ENCODE results near the gene SCARB2.

SCARB2 gene

GRCh38 chr4:76232681-76233080, 19.1 kb upstream of the SCARB2 start:
- H3K27ac ChIP-seq (ENCODE audit: low read depth, low read length) = no peak overlapping the region
- H3K4me3 ChIP-seq (ENCODE audit: low read depth, low read length) = no peak overlapping the region

GRCh38 chr4:76226418-76226817, 12.8 kb upstream of the SCARB2 start:
- Histone ChIP-seq H3K4me3 (ENCODE audit: low read depth, low read length) (no peak overlapping the region), H3K27me3 (ENCODE audit: insufficient read depth, low read length) (no peaks in the 10 kb centered on the region), H3K4me1 (ENCODE audit: control insufficient read depth, insufficient read depth, low read length, unreplicated experiment) (no peaks in the 10 kb centered on the region), H3K36me3 (ENCODE audit: insufficient read depth, low read length) (no peaks in the 10 kb centered on the region), H3K79me2 (ENCODE audit: control insufficient read depth, insufficient read depth, low read length, unreplicated experiment) (no peaks in the 10 kb centered on the region), H2AFZ (ENCODE audit: low read length, unreplicated experiment) (no peak overlapping the region), H3K27ac (ENCODE audit: low read depth, low read length) (no peak overlapping the region)

More at GRCh38 chr4:76232681-76233080, 19.1 kb upstream of the SCARB2 start:
- Histone ChIP-seq H2AFZ (ENCODE audit: low read length, unreplicated experiment) (peak overlapping the region; percentile 12), H3K36me3 (ENCODE audit: insufficient read depth, low read length) (no peaks in the 10 kb centered on the region), H3K27me3 (ENCODE audit: insufficient read depth, low read length) (no peaks in the 10 kb centered on the region), H3K4me1 (ENCODE audit: control insufficient read depth, insufficient read depth, low read length, unreplicated experiment) (peaks cover 24% of the 10 kb centered on the region), H3K79me2 (ENCODE audit: control insufficient read depth, insufficient read depth, low read length, unreplicated experiment) (no peaks in the 10 kb centered on the region)

- H2AFZ ChIP-seq (ENCODE audit: low read length, unreplicated experiment) = no peak overlapping the region
- H3K4me3 ChIP-seq (ENCODE audit: low read depth, low read length) = no peak overlapping the region
- H3K79me2 ChIP-seq (ENCODE audit: control insufficient read depth, insufficient read depth, low read length, unreplicated experiment) = no peaks in the 10 kb centered on the region
- H3K27ac ChIP-seq (ENCODE audit: low read depth, low read length) = no peak overlapping the region
- no peaks in the 10 kb centered on the region for H3K36me3 ChIP-seq (ENCODE audit: insufficient read depth, low read length)
- peaks cover 9% of the 10 kb centered on the region for H3K4me1 ChIP-seq (ENCODE audit: control insufficient read depth, insufficient read depth, low read length, unreplicated experiment)
- no peaks in the 10 kb centered on the region for H3K27me3 ChIP-seq (ENCODE audit: insufficient read depth, low read length)
Observed at GRCh38 chr4:76224171-76224570, 10.5 kb upstream of the SCARB2 start.

- Histone ChIP-seq H3K27ac (ENCODE audit: low read depth, low read length) (no peak overlapping the region), H3K4me3 (ENCODE audit: low read depth, low read length) (no peak overlapping the region), H3K27me3 (ENCODE audit: insufficient read depth, low read length) (no peaks in the 10 kb centered on the region), H2AFZ (ENCODE audit: low read length, unreplicated experiment) (no peak overlapping the region), H3K4me1 (ENCODE audit: control insufficient read depth, insufficient read depth, low read length, unreplicated experiment) (peaks cover 22% of the 10 kb centered on the region), H3K79me2 (ENCODE audit: control insufficient read depth, insufficient read depth, low read length, unreplicated experiment) (no peaks in the 10 kb centered on the region), H3K36me3 (ENCODE audit: insufficient read depth, low read length) (no peaks in the 10 kb centered on the region)
Observed at GRCh38 chr4:76219299-76220055, 5.9 kb upstream of the SCARB2 start.

- no peak overlapping the region for H3K4me3 ChIP-seq (ENCODE audit: low read depth, low read length)
Observed at GRCh38 chr4:76216975-76217814, 3.6 kb upstream of the SCARB2 start.

GRCh38 chr4:76216524-76216923, 2.9 kb upstream of the SCARB2 start:
- H3K4me1 ChIP-seq (ENCODE audit: control insufficient read depth, insufficient read depth, low read length, unreplicated experiment) = peaks cover 30% of the 10 kb centered on the region
- H3K27ac ChIP-seq (ENCODE audit: low read depth, low read length) = no peak overlapping the region
- no peaks in the 10 kb centered on the region for H3K27me3 ChIP-seq (ENCODE audit: insufficient read depth, low read length)
- no peaks in the 10 kb centered on the region for H3K36me3 ChIP-seq (ENCODE audit: insufficient read depth, low read length)
- no peak overlapping the region for H2AFZ ChIP-seq (ENCODE audit: low read length, unreplicated experiment)
- H3K79me2 ChIP-seq (ENCODE audit: control insufficient read depth, insufficient read depth, low read length, unreplicated experiment) = peaks cover 20% of the 10 kb centered on the region
- no peak overlapping the region for H3K4me3 ChIP-seq (ENCODE audit: low read depth, low read length)

More at GRCh38 chr4:76216975-76217814, 3.6 kb upstream of the SCARB2 start:
- Histone ChIP-seq H3K27me3 (ENCODE audit: insufficient read depth, low read length) (no peaks in the 10 kb centered on the region), H3K27ac (ENCODE audit: low read depth, low read length) (no peak overlapping the region), H3K4me1 (ENCODE audit: control insufficient read depth, insufficient read depth, low read length, unreplicated experiment) (peaks cover 26% of the 10 kb centered on the region), H2AFZ (ENCODE audit: low read length, unreplicated experiment) (no peak overlapping the region), H3K36me3 (ENCODE audit: insufficient read depth, low read length) (no peaks in the 10 kb centered on the region), H3K79me2 (ENCODE audit: control insufficient read depth, insufficient read depth, low read length, unreplicated experiment) (peaks cover 13% of the 10 kb centered on the region)

GRCh38 chr4:76215077-76215476, 1.5 kb upstream of the SCARB2 start:
- Histone ChIP-seq H2AFZ (ENCODE audit: low read length, unreplicated experiment) (no peak overlapping the region), H3K36me3 (ENCODE audit: insufficient read depth, low read length) (no peaks in the 10 kb centered on the region), H3K79me2 (ENCODE audit: control insufficient read depth, insufficient read depth, low read length, unreplicated experiment) (peaks cover 34% of the 10 kb centered on the region), H3K27ac (ENCODE audit: low read depth, low read length) (no peak overlapping the region), H3K4me1 (ENCODE audit: control insufficient read depth, insufficient read depth, low read length, unreplicated experiment) (peaks cover 39% of the 10 kb centered on the region), H3K27me3 (ENCODE audit: insufficient read depth, low read length) (no peaks in the 10 kb centered on the region), H3K4me3 (ENCODE audit: low read depth, low read length) (no peak overlapping the region; the same call in 1 of the 2 replicates)

- Histone ChIP-seq H3K4me1 (ENCODE audit: control insufficient read depth, insufficient read depth, low read length, unreplicated experiment) (peaks cover 37% of the 10 kb centered on the region), H3K79me2 (ENCODE audit: control insufficient read depth, insufficient read depth, low read length, unreplicated experiment) (peaks cover 42% of the 10 kb centered on the region), H3K27me3 (ENCODE audit: insufficient read depth, low read length) (no peaks in the 10 kb centered on the region), H3K36me3 (ENCODE audit: insufficient read depth, low read length) (no peaks in the 10 kb centered on the region), H3K4me3 (ENCODE audit: low read depth, low read length) (peak overlapping the region; percentile 87), H3K27ac (ENCODE audit: low read depth, low read length) (peak overlapping the region; percentile 73), H2AFZ (ENCODE audit: low read length, unreplicated experiment) (peak overlapping the region; percentile 33)
Observed at GRCh38 chr4:76214177-76214675, 602 bp upstream of the SCARB2 start.

- peaks cover 53% of the 10 kb centered on the region for H3K79me2 ChIP-seq (ENCODE audit: control insufficient read depth, insufficient read depth, low read length, unreplicated experiment)
- peak overlapping the region; percentile 73 for H3K27ac ChIP-seq (ENCODE audit: low read depth, low read length)
- peak overlapping the region; percentile 54 for H2AFZ ChIP-seq (ENCODE audit: low read length, unreplicated experiment)
Observed at GRCh38 chr4:76212851-76213414, 691 bp downstream of the SCARB2 start.

More at GRCh38 chr4:76212851-76213414, 691 bp downstream of the SCARB2 start:
- Histone ChIP-seq H3K4me1 (ENCODE audit: control insufficient read depth, insufficient read depth, low read length, unreplicated experiment) (peaks cover 37% of the 10 kb centered on the region), H3K27me3 (ENCODE audit: insufficient read depth, low read length) (no peaks in the 10 kb centered on the region), H3K4me3 (ENCODE audit: low read depth, low read length) (peak overlapping the region; percentile 87), H3K36me3 (ENCODE audit: insufficient read depth, low read length) (no peaks in the 10 kb centered on the region)
